Neuronal stem cell (in vitro differentiated cells): ENCODE measurements around the gene MPRIP.
A peak's percentile ranks its signal among the peaks of the same experiment; 100 is the strongest.

Source experiments
- DNase-seq: peaks from one replicate; pipeline ENCODE4 v3.0.0-alpha.2; 2013; ENCODE audit warnings: low spot score
- H2AFZ ChIP-seq: one replicate; pipeline ENCODE4 v1.6.1; 2013; ENCODE audit warnings: mild to moderate bottlenecking, low read length, inconsistent platforms
- H2AK5ac ChIP-seq: 2 replicates; pipeline ENCODE4 v1.6.1; 2013; ENCODE audit warnings: low read depth, mild to moderate bottlenecking, inconsistent platforms, low read length, moderate library complexity, mixed read lengths
- H2BK120ac ChIP-seq: 2 replicates; pipeline ENCODE4 v1.6.1; 2013; ENCODE audit warnings: low read depth, mild to moderate bottlenecking, inconsistent platforms, low read length, moderate library complexity, mixed read lengths
- H2BK12ac ChIP-seq: one replicate; pipeline ENCODE4 v1.6.1; 2013; ENCODE audit warnings: low read length, inconsistent platforms
- H2BK15ac ChIP-seq: 2 replicates; pipeline ENCODE4 v1.6.1; 2013; ENCODE audit warnings: mild to moderate bottlenecking, low read length, inconsistent platforms, mixed read lengths
- H2BK5ac ChIP-seq: one replicate; pipeline ENCODE4 v1.6.1; 2013; ENCODE audit warnings: inconsistent platforms, mild to moderate bottlenecking, low read length, moderate library complexity
- H3K14ac ChIP-seq: one replicate; pipeline ENCODE4 v1.6.1; 2013; ENCODE audit warnings: low read length, inconsistent platforms
- H3K18ac ChIP-seq: 2 replicates; pipeline ENCODE4 v1.6.1; 2013; ENCODE audit warnings: low read length, inconsistent platforms
- H3K23ac ChIP-seq: 2 replicates; pipeline ENCODE4 v1.6.1; 2013; ENCODE audit warnings: low read depth, mild to moderate bottlenecking, mixed read lengths, low read length, inconsistent platforms; ENCODE audit not compliant: poor library complexity
- H3K27ac ChIP-seq: replicated peaks from 3 replicates; pipeline ENCODE4 v1.5.1; 2013; ENCODE audit warnings: low read length, inconsistent platforms
- H3K27me3 ChIP-seq, 3 experiments: 2 replicates each; pipeline ENCODE4 v1.6.1; 2013; ENCODE audit warnings: low read length in 3 of 3, mild to moderate bottlenecking in 2 of 3, inconsistent platforms in 1 of 3, low read depth in 1 of 3, mixed read lengths in 1 of 3, moderate library complexity in 1 of 3; ENCODE audit not compliant: control insufficient read depth in 3 of 3, insufficient read depth in 3 of 3
- H3K36me3 ChIP-seq, 2 donors: replicated peaks in 1 of 2; 2 replicates each; pipeline ENCODE4 v1.6.1; 2013; ENCODE audit warnings: low read length in 2 of 2; ENCODE audit not compliant: control insufficient read depth in 2 of 2, insufficient read depth in 2 of 2
- H3K4ac ChIP-seq: 2 replicates; pipeline ENCODE4 v1.6.1; 2013; ENCODE audit warnings: inconsistent platforms, mild to moderate bottlenecking, low read length, moderate library complexity
- H3K4me1 ChIP-seq, 2 donors: 1 replicate in 1 of 2; 2 replicates in 1 of 2; pipeline ENCODE4 v1.6.1; 2013; ENCODE audit warnings: low read length in 2 of 2, low read depth in 1 of 2; ENCODE audit not compliant: control insufficient read depth in 2 of 2, insufficient read depth in 1 of 2
- H3K4me2 ChIP-seq: one replicate; pipeline ENCODE4 v1.6.1; 2013; ENCODE audit warnings: mild to moderate bottlenecking, low read length, inconsistent platforms; ENCODE audit not compliant: insufficient read depth, poor library complexity, severe bottlenecking
- H3K4me3 ChIP-seq, 2 donors: 2 replicates each; pipeline ENCODE4 v1.5.1; 2013; ENCODE audit warnings: low read length in 2 of 2, mild to moderate bottlenecking in 2 of 2, inconsistent platforms in 1 of 2, moderate library complexity in 1 of 2
- H3K79me1 ChIP-seq: one replicate; pipeline ENCODE4 v1.6.1; 2013; ENCODE audit warnings: low read depth, mild to moderate bottlenecking, inconsistent platforms, low read length, moderate library complexity
- H3K9ac ChIP-seq: one replicate; pipeline ENCODE4 v1.6.1; 2013; ENCODE audit warnings: mild to moderate bottlenecking, low read depth, low read length, inconsistent platforms; ENCODE audit not compliant: poor library complexity
- H3K9me3 ChIP-seq, 2 donors: replicated peaks in 1 of 2; 2 replicates each; pipeline versions ENCODE3 to v1.6.1; 2013; ENCODE audit warnings: low read length in 2 of 2, mild to moderate bottlenecking in 2 of 2, inconsistent platforms in 1 of 2, low read depth in 1 of 2, mixed read lengths in 1 of 2, moderate library complexity in 1 of 2; ENCODE audit not compliant: control insufficient read depth in 2 of 2, insufficient read depth in 1 of 2
- H4K8ac ChIP-seq: one replicate; pipeline ENCODE4 v1.6.1; 2013; ENCODE audit warnings: low read depth, mild to moderate bottlenecking, inconsistent platforms, low read length, moderate library complexity
- H4K91ac ChIP-seq: one replicate; pipeline ENCODE4 v1.6.1; 2013; ENCODE audit warnings: low read length, low read depth, mild to moderate bottlenecking, inconsistent platforms; ENCODE audit not compliant: poor library complexity
- WGBS, 2 donors: extraction: QIAGEN DNeasy Blood & Tissue Kit; methylation state at CpG; one replicate each; pipeline ENCODE4 v1.1.7; 2013; ENCODE audit warnings: missing lambda C conversion rate in 2 of 2, mixed read lengths in 1 of 2; ENCODE audit not compliant: insufficient read length in 2 of 2, insufficient replicate concordance in 1 of 2; ENCODE audit errors: extremely low coverage in 2 of 2; 5-methylcytosine and 5-hydroxymethylcytosine counted together

Gene MPRIP

DNA sequence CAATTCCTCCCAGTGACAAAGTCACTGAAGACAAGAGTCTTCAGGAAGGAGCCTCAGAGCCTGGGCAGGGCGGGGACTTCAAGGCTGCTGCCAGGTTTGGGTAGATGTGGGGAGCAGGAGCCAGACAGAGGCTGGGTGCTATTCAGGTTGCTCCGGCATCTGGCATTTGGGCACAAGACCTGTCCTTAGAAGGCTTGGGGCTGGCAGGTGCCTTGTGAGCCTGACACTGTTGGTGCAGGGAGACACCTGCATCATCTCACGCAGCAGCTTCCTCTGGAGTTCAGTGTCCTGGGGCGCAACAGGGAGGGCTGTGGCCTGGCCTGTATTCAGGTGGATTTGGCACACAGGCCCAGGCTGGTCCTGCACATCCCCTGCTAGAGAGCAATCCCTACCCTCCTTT lies 65.0 kb downstream of the MPRIP start:
- Histone ChIP-seq H2BK15ac (no peak overlapping the region), H3K27me3 (no peaks in the 10 kb centered on the region), H2AK5ac (no peak overlapping the region), H2BK120ac (no peak overlapping the region), H3K4me2 (no peak overlapping the region), H3K9me3 (no peaks in the 10 kb centered on the region), H3K36me3 (peaks cover 0 to 23% of the 10 kb centered on the region in 2 donors), H2AFZ (no peak overlapping the region), H3K27ac (no peak overlapping the region), H3K4me1 (peaks cover 0 to 12% of the 10 kb centered on the region in 2 donors), H3K23ac (peak overlapping the region; percentile 20), H3K9ac (no peak overlapping the region), H4K8ac (no peak overlapping the region), H2BK12ac (no peak overlapping the region), H3K14ac (no peak overlapping the region), H4K91ac (no peak overlapping the region), H3K4me3 (no peak overlapping the region), H3K4ac (no peak overlapping the region), H3K79me1 (peaks cover 14% of the 10 kb centered on the region), H3K18ac (peak overlapping the region; percentile 36), H2BK5ac (no peak overlapping the region)
- no CpG with 5 or more reads among the region's 4 CpGs for WGBS, 2 donors
- no peak for DNase-seq

DNA sequence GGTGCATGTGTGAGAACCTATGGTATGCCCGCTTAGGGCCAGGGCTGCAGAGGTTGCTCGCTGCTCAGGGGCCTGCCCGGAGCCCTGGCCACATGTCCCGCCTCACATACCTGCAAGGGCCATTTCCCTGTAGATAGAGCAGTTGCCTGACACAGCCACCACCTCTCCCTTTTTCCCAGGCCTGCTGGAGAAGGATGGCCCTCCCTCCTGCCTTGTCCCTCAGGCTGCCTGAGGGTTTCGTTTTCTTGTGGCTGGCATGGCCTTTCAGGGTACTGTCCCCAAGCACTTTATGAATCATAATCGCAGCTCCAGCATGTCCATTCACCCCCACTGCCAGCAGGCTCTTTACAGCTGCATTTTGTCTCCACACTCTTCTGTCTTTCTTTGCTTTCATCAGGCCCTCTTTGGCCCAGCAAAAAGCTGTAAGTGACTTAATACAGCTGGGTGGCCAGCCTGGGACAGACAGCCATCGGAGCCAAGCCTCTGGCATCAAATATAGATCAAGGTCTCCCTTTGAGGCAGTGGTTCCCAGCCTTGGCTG lies 65.7 kb downstream of the MPRIP start:
- Histone ChIP-seq H3K9me3 (no peaks in the 10 kb centered on the region), H3K18ac (no peak overlapping the region), H2BK5ac (no peak overlapping the region), H2BK120ac (no peak overlapping the region), H3K4ac (no peak overlapping the region), H3K4me3 (no peak overlapping the region), H2AFZ (no peak overlapping the region), H3K4me2 (no peak overlapping the region), H3K4me1 (peaks cover 0 to 11% of the 10 kb centered on the region in 2 donors), H4K91ac (no peak overlapping the region), H3K27me3 (no peaks in the 10 kb centered on the region), H3K79me1 (peaks cover 13% of the 10 kb centered on the region), H3K27ac (no peak overlapping the region), H3K36me3 (peaks cover 0 to 16% of the 10 kb centered on the region in 2 donors), H3K9ac (no peak overlapping the region), H3K23ac (no peak overlapping the region), H2AK5ac (no peak overlapping the region), H3K14ac (no peak overlapping the region), H2BK15ac (no peak overlapping the region), H4K8ac (no peak overlapping the region), H2BK12ac (no peak overlapping the region)
- no CpG with 5 or more reads among the region's 7 CpGs for WGBS, 2 donors
- no peak for DNase-seq

DNA sequence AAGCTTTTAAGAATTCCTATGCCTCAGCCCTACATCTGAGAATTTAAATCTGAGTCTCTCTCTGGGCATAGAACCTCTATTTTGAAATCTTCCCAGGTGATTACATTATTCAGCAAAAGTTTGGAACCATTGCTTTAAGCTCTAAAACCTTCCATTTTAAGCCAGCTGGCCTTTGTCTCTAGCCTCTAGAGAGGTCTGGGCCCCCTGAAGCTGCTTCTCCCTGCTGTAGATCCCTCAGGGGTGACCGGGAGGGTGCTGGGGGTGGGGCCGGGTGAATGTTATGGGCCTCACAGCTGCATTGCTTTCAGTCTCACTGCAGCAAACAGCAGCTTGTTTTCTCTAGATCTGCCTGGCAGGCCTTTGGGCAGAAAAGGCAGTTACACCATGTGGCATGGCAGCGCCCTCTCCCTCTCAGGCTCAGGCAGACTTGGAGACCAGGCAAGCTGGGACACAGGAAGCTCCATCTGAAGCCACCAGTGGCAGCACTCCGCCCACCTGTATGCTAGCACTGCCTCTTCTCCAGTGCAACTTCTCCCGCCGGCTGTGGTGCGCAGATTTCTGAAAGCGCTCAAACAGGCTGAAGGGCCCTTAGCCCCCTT lies 66.3 kb downstream of the MPRIP start:
- Histone ChIP-seq H3K4me2 (no peak overlapping the region), H3K27ac (no peak overlapping the region), H2BK120ac (no peak overlapping the region), H3K18ac (no peak overlapping the region), H2BK5ac (no peak overlapping the region), H4K8ac (no peak overlapping the region), H3K4me3 (no peak overlapping the region), H3K4ac (no peak overlapping the region), H2AK5ac (no peak overlapping the region), H3K4me1 (peaks cover 0 to 8% of the 10 kb centered on the region in 2 donors), H3K36me3 (peaks cover 0 to 16% of the 10 kb centered on the region in 2 donors), H3K79me1 (peaks cover 13% of the 10 kb centered on the region), H3K23ac (no peak overlapping the region), H3K9me3 (peaks cover 0 to 2% of the 10 kb centered on the region in 2 donors), H2BK15ac (no peak overlapping the region), H3K14ac (no peak overlapping the region), H2BK12ac (no peak overlapping the region), H3K9ac (no peak overlapping the region), H3K27me3 (no peaks in the 10 kb centered on the region), H2AFZ (no peak overlapping the region), H4K91ac (no peak overlapping the region)
- WGBS, 2 donors = no CpG with 5 or more reads among the region's 8 CpGs
- DNase-seq = no peak

DNA sequence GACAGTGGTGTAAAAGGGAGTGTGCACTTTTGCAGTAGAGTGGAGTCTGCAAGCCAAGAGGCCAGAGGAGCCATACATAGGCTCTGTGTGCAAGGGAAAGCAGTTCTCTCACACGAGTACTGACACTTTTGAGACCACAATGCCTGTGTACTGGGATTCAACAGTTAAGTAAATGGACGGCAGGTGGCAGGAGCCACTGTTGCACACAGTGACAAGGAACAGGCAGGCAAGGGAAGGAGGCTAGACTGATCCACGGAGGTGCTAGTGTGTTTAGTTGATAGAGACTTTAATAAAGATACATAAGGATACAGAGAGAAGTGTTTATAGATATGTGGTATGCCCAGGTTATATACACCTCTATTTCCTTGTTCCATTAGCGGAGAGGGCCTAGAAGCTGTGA lies 67.0 kb downstream of the MPRIP start:
- Histone ChIP-seq H3K4me1 (peaks cover 0 to 8% of the 10 kb centered on the region in 2 donors), H4K8ac (no peak overlapping the region), H2AFZ (no peak overlapping the region), H3K9me3 (peaks cover 0 to 4% of the 10 kb centered on the region in 2 donors), H3K23ac (no peak overlapping the region), H2BK120ac (no peak overlapping the region), H3K27ac (no peak overlapping the region), H3K4me2 (no peak overlapping the region), H3K4ac (no peak overlapping the region), H3K27me3 (no peaks in the 10 kb centered on the region), H3K18ac (no peak overlapping the region), H4K91ac (no peak overlapping the region), H3K4me3 (no peak overlapping the region), H2BK5ac (no peak overlapping the region), H3K36me3 (peaks cover 0 to 16% of the 10 kb centered on the region in 2 donors), H3K79me1 (peaks cover 12% of the 10 kb centered on the region), H3K14ac (no peak overlapping the region), H3K9ac (no peak overlapping the region), H2AK5ac (no peak overlapping the region), H2BK15ac (no peak overlapping the region), H2BK12ac (no peak overlapping the region)
- WGBS, 2 donors = no CpG with 5 or more reads among the region's 4 CpGs
- no peak for DNase-seq
